Measurements from ENCODE around the gene OR2M7. TPM values are rescaled to one million over a fixed set of nuclear protein-coding genes. Genes with fewer than 3 reads are reported as not detected.

The OR2M7 gene
- total and polyA plus RNA-seq, 2 donors (not counting 3 experiments of a cell fraction or from before 2014, with no cell fraction given), result not detected

DNA sequence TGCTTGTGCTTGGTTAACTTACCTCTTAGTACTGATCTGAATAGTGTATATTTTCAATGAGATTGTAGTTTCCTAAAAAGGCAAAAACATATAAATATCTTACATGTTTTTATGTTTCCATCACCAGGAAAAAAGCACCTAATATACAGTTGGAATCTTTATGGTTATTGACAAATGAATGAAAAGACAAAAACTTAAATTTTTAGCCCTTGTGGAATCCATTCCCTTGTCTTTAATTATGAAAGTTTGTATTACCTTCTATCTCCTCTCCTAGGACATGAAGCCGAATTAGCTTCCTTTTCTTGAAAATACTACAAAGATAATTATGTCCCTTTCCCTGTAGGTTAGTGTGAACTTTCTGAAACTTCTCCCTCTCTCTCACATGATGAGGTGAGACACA lies 21.0 kb downstream of the OR2M7 start, which contains the start of gene OR2T12:
Gene OR2T12, minus strand, starts transcription at position 101 of the 400 bp plus-strand sequence. CDS start 7,846 bp downstream, outside the sequence.
- POLR2A ChIA-PET, result no interaction called here
- H3K9me3 ChIP-seq (replicated peaks; ENCODE audit: control insufficient read depth, insufficient read depth, low read length), result no peaks in the 10 kb centered on the region
- DNase-seq (ENCODE audit: low read depth, low spot score) (no peak), FAIRE-seq (no peak)
- no peak for TF ChIP-seq EZH2 (IDR thresholded peaks at IDR 0.05; ENCODE audit: borderline replicate concordance, low read depth, low read length, severe bottlenecking)
- no peak for TF ChIP-seq FOS (IDR thresholded peaks at IDR 0.05; ENCODE audit: borderline replicate concordance, insufficient read depth, low read length)
- TF ChIP-seq JUN (IDR thresholded peaks at IDR 0.05; ENCODE audit: borderline replicate concordance, insufficient read depth, insufficient read length, low read depth), result no peak
- no peak for TF ChIP-seq POLR2A (IDR thresholded peaks at IDR 0.05; ENCODE audit: low read depth, low read length)
- TF ChIP-seq POLR2AphosphoS5 (IDR thresholded peaks at IDR 0.05; ENCODE audit: insufficient read depth, low read depth, low read length), result no peak
- TF ChIP-seq, protein P1, sequence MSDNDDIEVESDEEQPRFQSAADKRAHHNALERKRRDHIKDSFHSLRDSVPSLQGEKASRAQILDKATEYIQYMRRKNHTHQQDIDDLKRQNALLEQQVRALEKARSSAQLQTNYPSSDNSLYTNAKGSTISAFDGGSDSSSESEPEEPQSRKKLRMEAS (IDR thresholded peaks at IDR 0.05; ENCODE audit: insufficient read depth, insufficient read length), result no peak
- TF ChIP-seq MYC (IDR thresholded peaks at IDR 0.05; ENCODE audit: low read depth, low read length), result no peak
- no peak for TF ChIP-seq GATA2 (IDR thresholded peaks at IDR 0.05; ENCODE audit: insufficient read depth, insufficient read length, low read depth, low read length)
- TF ChIP-seq, protein P2, sequence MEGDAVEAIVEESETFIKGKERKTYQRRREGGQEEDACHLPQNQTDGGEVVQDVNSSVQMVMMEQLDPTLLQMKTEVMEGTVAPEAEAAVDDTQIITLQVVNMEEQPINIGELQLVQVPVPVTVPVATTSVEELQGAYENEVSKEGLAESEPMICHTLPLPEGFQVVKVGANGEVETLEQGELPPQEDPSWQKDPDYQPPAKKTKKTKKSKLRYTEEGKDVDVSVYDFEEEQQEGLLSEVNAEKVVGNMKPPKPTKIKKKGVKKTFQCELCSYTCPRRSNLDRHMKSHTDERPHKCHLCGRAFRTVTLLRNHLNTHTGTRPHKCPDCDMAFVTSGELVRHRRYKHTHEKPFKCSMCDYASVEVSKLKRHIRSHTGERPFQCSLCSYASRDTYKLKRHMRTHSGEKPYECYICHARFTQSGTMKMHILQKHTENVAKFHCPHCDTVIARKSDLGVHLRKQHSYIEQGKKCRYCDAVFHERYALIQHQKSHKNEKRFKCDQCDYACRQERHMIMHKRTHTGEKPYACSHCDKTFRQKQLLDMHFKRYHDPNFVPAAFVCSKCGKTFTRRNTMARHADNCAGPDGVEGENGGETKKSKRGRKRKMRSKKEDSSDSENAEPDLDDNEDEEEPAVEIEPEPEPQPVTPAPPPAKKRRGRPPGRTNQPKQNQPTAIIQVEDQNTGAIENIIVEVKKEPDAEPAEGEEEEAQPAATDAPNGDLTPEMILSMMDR (IDR thresholded peaks at IDR 0.05; ENCODE audit: extremely low read depth in 1 of 2, insufficient read depth in 1 of 2, low read depth in 1 of 2, low read length in 2 of 2), result no peak
- no peaks in the 10 kb centered on the region for H3K79me2 ChIP-seq (ENCODE audit: control insufficient read depth, insufficient read depth, low read length)
- H3K9me1 ChIP-seq (replicated peaks; ENCODE audit: control insufficient read depth, extremely low read depth, insufficient read depth, low read length), result no peaks in the 10 kb centered on the region
- BruUV-seq (replicated peaks), result no TSS peak
- intact Hi-C loops (cut with micrococcal nuclease), result no loop called here
- H3K27ac ChIP-seq (ENCODE audit: insufficient read depth, low read depth, low read length), result no peak within 1 kb of the TSS
- H3K9ac ChIP-seq (replicated peaks; ENCODE audit: extremely low read depth, insufficient read depth, low read length), result no peak within 1 kb of the TSS
- CTCF ChIA-PET, result no interaction called here
- no peaks in the 10 kb centered on the region for H3K36me3 ChIP-seq (ENCODE audit: control insufficient read depth in 2 of 2, extremely low read depth in 1 of 2, insufficient read depth in 2 of 2, low read length in 2 of 2)
- H4K20me1 ChIP-seq (replicated peaks; ENCODE audit: control insufficient read depth, extremely low read depth, insufficient read depth, low read length), result no peaks in the 10 kb centered on the region
- dilution Hi-C loops (cut with MboI; ENCODE audit: extremely low pct_ligation_motif_present, low sequenced_read_pairs), result no loop called here
- H3K4me1 ChIP-seq (ENCODE audit: control insufficient read depth, extremely low read depth, insufficient read depth, low read length), result no peaks in the 10 kb centered on the region
- H3K27me3 ChIP-seq (ENCODE audit: control insufficient read depth in 2 of 2, insufficient read depth in 2 of 2, low read length in 2 of 2), result no peaks in the 10 kb centered on the region
- no peak within 1 kb of the TSS for H3K4me3 ChIP-seq (replicated peaks in 1 of 3; ENCODE audit: insufficient read depth in 1 of 3, low read depth in 1 of 3, low read length in 3 of 3)
- no peak within 1 kb of the TSS for H3K4me2 ChIP-seq (ENCODE audit: insufficient read depth, low read length)
- no peak within 1 kb of the TSS for H2AFZ ChIP-seq (ENCODE audit: low read depth, low read length)

Data from endothelial cell of umbilical vein (primary cell).